ENCODE data around the gene PALM3.
A peak's percentile ranks its signal among the peaks of the same experiment; 100 is the strongest.
"Not testable (repeated sequence)": the region's sequence is repeated elsewhere in the genome, so short reads cannot be mapped to it uniquely, and the experiment has no call there.

The PALM3 gene

DNA sequence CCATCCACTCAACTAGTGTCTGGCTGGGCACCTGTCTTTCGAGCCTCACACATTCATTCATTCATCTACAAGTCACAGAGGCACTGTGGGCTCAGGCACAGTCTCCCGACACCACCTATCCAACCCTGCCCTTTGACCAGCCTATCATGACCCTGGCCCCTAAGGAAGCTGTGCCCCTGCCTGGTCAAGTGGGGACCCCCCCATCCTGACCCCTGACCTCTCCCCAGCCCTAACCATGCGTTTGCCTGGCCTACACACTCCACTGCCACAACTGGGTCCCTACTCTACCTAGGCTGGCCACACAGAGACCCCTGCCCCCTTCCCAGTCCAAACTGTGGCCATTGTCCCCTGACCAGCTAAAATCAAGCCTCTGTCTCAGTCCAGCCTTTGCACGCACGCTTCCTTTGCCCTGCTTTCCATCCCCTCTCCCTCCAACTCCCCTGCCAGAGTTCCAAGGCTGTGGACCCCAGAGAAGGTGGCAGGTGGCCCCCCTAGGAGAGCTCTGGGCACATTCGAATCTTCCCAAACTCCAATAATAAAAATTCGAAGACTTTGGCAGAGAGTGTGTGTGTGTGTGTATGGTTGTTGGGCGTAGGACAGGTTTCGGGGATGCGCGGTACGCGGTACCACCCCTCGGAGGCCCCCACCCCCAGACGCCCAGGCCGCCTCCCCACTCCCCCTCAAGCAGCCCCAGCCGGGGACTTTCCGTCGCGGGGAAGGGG lies 30.7 kb downstream of the PALM3 start:
- no peak for DNase-seq

DNA sequence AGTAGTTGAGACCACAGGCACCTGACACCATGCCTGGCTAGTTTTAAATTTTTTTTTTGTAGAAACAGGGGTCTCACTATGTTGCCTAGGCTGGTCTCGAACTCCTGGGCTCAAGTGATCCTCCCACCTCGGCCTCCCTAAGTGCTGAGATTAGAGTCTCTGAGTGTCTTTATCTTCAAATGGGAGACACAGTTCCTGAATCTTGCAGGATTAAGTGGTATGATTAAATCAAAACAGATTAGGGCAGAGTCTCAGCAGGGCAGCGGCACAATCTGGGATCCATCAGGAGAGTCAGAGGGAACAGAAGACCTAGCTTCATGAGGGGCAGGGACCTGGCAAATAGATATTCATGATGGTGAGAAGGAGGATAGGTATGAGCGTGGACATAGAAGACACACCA lies 33.0 kb downstream of the PALM3 start:
- peak; percentile 76 for DNase-seq

DNA sequence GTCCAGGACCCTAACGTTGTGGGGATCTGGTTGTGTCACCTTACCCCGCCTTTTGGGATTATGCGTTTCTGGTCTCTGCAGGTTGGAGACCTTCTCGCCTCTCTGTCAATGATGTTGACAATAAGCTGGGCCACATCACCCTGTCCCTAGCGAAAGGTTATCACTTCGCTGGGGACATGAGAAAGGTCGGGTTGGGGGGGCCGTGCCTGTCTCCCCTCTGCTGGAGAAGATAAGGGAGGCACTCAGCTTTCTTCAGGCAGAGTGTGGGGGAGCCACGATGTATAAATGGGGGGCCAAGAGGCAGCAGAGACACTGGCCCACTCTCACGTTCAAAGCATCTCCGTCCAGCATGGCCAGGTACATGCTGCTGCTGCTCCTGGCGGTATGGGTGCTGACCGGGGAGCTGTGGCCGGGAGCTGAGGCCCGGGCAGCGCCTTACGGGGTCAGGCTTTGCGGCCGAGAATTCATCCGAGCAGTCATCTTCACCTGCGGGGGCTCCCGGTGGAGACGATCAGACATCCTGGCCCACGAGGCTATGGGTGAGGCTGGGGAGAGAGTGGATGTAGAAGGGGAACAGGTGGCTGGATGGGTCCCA lies 33.9 kb downstream of the PALM3 start, which contains the start of gene RLN3:
Gene RLN3, plus strand, starts transcription at position 293 of the 595 bp plus-strand sequence. Its CDS starts 57 bp downstream, at position 350.
- no peak for DNase-seq

DNA sequence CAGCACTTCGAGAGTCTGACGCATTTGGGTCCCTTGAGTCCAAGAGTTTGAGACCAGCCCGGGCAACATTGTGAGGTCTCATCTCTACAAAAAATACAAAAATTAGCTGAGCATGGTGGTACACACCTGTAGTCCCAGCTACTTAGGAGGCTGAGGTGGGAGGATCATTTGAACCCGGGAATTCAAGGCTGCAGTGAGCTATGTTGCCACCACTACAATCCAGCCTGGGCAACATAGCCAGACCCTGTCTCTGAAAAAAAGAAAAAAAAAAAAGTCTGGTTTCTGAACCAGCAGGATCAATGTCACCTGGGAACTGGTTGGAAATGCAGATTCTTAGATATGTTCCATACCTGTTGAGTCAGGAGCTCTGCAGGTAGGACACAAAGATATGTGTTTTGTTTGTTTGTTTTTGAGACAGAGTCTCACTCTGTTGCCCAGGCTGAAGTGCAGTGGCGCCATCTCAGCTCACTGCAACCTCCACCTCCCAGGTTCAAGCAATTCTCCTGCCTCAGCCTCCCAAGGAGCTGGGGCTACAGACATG lies 35.2 kb downstream of the PALM3 start:
- not testable (repeated sequence) for DNase-seq

DNA sequence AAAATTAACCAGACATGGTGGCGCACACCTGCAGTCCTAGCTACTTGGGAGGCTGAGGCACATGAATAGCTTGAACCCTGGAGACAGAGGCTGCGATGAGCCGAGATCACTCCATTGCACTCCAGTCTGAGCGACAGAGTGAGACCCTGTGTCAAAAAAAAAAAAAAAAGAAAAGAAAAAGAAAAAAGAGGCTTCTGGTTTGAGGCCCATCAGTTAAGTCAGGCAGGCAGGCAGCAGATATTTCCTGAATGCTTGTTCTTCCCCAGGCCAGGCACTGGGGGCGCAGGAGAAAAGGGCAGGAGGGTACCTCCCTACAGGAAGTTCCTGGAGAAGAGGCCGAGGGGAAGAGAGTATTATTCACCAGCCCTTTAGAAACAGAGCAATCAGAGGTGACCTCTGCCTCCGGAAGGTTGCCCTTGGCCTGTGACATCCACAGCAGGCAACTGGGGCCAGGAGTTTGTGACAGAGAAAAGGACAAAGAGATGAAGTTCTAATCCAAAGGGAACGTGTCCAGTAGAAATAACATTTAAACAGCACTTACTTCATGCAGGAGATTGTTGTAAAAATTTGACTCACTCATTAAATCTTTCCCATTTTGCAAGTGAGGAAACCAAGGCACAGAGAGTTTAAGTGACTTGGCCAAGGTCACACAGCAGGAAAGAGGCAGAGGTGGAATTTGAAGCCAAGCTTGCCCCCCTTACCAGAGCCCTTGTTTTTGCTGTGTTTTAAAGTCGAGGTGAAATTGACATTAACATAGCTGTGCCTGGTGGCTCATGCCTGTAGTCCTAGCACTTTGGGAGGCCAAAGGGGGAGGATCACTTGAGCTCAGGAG lies 38.3 kb downstream of the PALM3 start:
- DNase-seq = peak; percentile 81

DNA sequence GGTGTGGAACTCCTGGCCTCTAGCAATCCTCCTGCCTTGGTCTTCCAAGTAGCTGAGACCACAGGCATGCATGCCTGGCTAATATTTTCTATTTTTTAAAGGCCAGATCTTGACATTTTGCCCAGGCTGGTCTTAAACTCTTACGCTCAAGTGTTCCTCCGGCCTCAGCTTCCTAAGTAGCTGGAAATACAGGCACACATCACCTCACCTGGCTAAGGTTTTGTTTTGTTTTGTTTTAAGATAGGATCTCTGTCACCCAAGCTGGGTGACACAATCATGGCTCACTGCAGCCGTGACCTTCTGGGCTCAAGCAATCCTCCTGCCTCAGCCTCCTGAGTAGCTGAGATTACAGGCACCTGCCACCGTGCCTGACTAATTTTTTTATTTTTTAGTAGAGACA lies 39.4 kb downstream of the PALM3 start:
- DNase-seq = no peak

DNA sequence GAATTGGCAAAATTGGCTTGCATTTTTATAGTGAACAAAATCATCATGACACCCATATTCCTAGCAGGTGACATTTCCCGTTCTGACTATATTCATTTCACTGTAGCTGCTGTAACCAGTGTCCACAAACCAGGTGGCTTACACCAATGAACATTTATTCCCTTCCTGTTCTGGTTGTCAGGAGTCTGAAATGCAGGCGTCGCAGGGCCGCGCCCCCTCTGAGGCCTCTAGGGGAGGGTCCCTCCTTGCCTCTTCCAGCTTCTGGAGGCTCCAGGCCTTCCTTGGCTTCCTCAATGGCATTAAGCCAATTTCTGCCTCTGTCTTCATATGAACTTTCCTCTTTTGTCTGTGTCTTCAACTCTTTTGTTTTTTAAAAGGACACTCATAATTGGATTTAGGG lies 40.4 kb downstream of the PALM3 start:
- peak; percentile 88 for DNase-seq

DNA sequence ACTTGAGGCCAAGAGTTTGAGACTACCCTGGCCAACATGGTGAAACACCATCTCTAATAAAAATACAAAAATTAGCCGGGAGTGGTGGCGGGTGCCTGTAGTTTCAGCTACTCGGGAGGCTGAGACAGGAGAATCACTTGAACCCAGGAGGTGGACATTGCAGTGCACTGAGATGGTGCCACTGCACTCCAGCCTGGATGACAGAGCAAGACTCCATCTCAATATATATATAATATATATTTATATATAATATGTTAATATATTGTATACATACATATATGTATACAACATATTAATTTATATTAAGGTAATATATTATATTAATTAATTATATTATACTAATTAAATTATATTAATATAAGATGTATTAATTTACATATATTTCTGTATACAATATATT lies 42.1 kb downstream of the PALM3 start:
- not testable (repeated sequence) for DNase-seq

DNA sequence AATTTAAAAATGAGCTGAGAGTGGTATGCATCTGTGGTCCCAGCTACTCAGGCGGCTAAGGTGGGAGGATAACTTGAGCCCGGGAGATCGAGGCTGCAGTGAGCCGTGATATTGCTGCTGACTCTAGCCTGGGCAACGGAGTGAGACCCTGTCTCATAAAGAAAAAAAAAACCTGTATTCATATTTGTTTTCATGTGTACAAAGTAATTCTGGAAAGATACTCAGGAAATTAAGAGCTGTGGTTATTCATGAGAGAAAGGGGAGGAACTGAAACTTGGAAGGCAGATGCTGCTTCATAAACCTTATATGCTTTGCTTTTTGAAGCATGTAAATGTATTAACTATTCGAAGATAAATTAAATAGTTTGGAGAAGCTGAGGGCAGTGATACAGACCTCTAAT lies 42.8 kb downstream of the PALM3 start:
- DNase-seq = no peak

DNA sequence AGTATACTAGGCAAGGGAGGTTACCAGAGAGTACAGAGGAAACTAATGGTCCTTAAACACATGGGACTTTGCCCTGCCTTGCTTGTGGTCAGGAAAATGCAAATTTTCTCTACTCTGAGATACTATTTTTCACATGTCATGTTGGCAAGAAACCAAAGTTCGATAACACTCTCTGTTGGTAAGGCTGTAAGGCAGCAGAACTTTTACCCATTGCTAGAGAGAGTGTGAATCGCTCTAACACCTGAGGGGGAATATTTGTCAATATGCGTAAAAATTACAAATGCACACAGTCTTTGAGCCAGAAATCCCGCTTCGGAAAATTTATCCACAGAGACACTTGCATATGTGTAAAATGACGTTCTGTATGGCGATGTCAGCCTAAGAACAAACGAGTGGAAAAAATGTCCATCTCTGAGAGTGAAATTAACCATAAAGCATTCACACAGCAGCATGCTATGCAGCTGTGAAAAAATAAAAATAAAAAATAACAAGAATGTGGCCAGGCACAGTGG lies 46.3 kb downstream of the PALM3 start:
- DNase-seq = no peak

DNA sequence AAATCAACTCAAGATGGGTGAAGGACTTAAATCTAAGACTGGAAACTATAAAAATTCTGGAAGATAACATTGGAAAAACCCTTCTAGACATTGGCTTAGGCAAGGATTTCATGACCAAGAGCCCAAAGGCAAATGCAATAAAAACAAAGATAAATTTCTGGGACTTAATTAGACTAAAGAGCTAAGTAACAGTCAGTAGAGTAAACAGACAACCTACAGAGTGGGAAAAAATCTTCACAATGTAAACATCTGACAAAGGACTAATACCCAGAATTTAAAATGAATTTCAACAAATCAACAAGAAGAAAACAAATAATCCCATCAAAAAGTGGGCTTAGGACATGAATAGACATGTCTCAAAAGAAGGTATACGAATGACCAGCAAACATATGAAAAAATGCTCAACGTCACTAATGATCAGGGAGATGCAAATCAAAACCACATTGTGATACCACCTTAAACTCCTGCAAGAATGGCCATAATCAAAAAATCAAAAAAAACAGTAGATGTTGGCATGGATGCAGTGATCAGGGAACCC lies 49.4 kb downstream of the PALM3 start:
- no peak for DNase-seq

DNA sequence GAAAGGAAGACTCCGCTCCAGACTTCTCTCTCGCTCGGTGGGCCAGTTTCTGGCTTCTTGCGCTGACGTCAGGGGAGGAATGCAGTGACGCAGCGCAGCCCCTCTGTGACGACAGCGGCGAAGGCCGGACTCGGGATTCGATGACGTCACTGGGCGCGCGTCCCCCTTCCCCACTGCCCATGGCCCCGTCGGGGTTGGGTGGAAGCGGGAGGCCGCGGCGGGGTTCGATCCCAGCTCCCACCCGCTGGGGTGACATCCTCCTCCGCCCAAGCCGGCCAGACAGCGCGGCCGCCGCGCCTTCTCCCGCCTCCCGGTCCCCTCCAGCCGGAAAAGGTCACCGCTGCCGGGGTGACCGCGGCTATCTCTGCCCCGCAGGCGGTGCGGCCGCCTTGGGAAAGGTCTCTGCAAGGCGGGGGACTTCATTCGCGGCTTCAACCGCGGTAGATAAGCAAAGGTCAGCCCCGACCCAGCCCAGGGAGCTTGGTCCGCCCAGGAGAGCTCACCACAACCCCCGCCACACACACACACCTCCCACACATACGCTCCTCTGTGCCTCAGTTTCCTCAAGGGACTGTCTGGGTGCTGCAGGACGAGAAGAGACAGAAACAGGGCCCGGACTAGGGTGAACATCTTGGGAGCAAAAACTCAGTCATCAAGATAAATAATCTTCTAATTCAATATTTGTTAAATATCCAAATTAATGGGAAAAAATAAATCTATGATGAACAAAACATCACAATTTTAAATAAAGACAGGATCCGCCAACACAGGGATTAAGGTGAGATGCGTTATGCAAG lies 54.9 kb downstream of the PALM3 start:
- DNase-seq = peak; percentile 98

DNA sequence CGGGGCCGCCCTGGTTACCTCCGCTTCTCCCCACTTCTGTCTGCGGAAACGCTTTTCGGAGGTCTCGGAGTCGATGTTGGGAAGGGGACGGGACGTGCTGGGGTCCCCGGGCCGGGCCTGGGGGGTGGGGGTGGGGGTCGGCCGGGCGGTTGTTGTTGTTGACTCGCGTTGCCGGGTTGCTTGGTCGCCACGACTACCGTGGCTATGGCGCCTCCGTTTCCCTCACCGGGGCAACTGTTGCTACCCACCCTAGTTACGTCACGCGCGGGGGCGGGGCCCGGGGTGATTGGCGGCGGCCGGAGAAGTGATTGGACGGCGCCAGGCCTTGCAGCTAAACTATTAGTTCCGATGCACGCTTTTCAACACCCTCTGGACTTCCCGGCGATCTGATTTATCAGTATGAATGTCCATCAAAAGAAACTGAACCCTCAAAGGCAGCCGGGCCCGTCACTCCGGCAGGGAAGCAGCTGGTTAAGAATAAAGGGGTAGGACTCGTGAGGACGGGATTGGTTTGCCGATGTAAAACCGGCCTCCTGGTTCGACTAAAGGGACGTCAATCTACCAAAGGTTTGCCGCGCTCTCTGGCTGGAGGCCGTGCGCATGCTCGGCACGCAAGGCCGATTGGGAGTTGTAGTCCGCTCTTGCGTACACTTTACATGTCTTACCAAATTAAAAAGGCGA lies 55.7 kb downstream of the PALM3 start, which contains the start of gene RFX1:
Gene RFX1, minus strand, starts transcription at position 236 of the 681 bp plus-strand sequence. CDS start 12,477 bp downstream, outside the sequence.
- peak; percentile 100 for DNase-seq

DNA sequence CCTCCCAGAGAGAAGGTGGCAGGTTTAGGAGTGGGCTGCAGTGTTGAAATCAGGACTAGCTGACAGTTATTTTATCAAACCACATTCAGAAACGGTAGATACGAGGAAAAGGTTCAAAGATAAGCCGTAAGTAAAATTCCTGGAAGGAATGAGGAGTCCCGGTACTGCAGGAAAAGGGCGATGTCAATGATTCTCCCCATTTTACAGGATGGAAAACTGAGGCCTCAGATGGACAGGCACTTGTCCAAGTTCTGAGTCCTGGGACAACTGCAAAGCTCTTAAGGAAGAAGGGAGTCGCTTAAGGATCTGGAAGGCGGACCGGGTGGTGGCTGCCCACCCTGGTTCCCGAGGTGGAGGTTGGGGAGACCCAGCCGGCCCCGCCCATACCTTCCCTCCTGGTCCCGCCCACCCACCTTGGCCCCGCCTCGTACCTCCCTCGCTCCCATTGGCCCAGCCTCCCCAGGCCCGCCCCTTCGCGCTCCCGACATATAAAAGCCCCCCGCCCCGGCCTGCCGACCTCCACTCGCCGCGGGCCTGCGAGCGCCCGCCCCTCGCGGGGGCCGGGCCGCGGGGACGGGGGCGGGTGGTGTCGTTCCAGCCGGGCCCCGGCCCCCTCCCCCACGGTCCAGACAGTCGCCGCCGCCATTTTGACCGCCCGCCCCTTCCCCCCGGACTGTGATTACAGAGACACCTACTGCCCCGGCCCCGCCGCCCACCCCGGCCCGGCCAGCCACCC lies 56.4 kb downstream of the PALM3 start:
- DNase-seq = peak; percentile 96

DNA sequence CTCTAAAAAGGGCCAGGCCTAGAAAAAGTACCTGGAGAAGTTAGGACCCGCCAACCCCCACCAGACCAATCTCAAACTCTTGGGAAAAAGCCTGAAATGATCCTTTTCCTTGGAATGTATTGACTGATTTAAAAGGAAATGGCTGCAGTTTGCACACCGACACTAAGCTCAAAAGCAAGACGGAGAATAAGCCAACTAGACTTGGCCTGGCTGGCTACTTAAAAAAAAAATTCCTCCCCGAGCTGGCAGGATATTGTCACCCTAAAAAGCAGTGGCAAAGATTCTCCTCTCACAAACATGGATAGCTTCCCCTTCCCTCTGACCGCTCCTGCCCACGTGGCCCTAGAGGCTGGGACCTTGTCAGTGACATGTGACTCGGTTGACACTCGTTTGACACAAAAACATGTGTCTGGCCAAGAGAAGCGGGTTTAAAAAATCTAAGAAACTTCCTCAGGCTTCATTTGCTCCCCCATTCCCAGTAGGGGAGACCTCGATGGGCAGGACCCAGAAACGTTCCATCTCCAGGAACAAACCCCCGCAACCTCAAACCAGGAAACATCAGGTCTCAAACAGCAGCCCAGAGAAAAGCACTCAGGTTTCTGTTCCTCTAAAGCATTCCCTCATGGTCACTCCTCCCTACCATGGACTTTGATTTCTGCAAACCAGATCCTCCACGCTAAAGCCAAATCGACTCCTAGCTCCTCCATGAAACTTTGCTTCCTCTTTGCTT lies 57.1 kb downstream of the PALM3 start:
- no peak for DNase-seq
